GM12874 (cell line): ENCODE results near the gene GNB4.

Source experiments
- CTCF ChIP-seq: IDR thresholded peaks from 2 replicates; pipeline ENCODE4 v1.5.1; 2011; ENCODE audit warnings: low read depth, mild to moderate bottlenecking, control low read depth, low read length, moderate library complexity; ENCODE audit not compliant: insufficient read depth

Gene GNB4

GRCh38 chr3:179401561-179401960 lies 49.7 kb downstream of the GNB4 start:
- TF ChIP-seq CTCF = no peak

GRCh38 chr3:179398574-179399231 lies 52.6 kb downstream of the GNB4 start:
- no peak for TF ChIP-seq CTCF

- TF ChIP-seq CTCF = no peak
Measured at GRCh38 chr3:179391906-179392305, 59.4 kb downstream of the GNB4 start.

GRCh38 chr3:179376474-179376873 lies 74.8 kb downstream of the GNB4 start:
- TF ChIP-seq CTCF = no peak

- TF ChIP-seq CTCF = no peak
Measured at GRCh38 chr3:179375091-179375999, 75.9 kb downstream of the GNB4 start.

GRCh38 chr3:179373938-179374337 lies 77.3 kb downstream of the GNB4 start:
- TF ChIP-seq CTCF = no peak

GRCh38 chr3:179369621-179370020 lies 81.6 kb downstream of the GNB4 start:
- TF ChIP-seq CTCF = no peak
